Measurements from ENCODE around the gene SLC27A4.

DNA sequence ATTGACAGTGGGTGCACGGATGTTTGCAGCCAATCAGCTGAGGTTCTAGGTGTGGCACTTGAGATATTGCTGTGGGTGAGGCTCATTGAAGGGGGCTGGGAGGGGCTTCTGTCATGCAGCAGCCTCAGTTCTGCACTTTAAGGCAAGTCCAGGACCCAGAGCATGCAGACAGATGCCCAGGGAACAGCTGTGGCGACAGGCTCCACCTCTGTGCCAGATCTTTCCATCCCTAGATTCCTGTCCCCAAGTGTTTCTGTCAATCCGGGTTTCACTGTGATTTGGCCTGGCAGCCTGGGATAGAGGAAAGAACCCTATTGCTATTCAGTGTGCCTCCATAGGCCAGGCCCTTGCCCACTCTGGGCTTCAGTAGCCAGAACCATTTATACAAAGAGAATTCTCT, 59.5 kb downstream of the SLC27A4 start:
- TF ChIP-seq, protein P1, sequence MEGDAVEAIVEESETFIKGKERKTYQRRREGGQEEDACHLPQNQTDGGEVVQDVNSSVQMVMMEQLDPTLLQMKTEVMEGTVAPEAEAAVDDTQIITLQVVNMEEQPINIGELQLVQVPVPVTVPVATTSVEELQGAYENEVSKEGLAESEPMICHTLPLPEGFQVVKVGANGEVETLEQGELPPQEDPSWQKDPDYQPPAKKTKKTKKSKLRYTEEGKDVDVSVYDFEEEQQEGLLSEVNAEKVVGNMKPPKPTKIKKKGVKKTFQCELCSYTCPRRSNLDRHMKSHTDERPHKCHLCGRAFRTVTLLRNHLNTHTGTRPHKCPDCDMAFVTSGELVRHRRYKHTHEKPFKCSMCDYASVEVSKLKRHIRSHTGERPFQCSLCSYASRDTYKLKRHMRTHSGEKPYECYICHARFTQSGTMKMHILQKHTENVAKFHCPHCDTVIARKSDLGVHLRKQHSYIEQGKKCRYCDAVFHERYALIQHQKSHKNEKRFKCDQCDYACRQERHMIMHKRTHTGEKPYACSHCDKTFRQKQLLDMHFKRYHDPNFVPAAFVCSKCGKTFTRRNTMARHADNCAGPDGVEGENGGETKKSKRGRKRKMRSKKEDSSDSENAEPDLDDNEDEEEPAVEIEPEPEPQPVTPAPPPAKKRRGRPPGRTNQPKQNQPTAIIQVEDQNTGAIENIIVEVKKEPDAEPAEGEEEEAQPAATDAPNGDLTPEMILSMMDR (IDR thresholded peaks at IDR 0.05), result no peak
- TF ChIP-seq POLR2A (IDR thresholded peaks at IDR 0.05), result no peak

All from uterus (tissue), 2 donors.